Spinal cord (tissue), 10 donors: ENCODE measurements around the gene TM4SF1. TPM values are rescaled to one million over a fixed set of nuclear protein-coding genes. Genes with fewer than 3 reads are reported as not detected.
"Not testable (repeated sequence)": the region's sequence is repeated elsewhere in the genome, so short reads cannot be mapped to it uniquely, and the experiment has no call there.

Source experiments
- DNase-seq, 6 donors: peaks; one replicate each; pipeline versions ENCODE4 v3.0.0 to v3.0.0-alpha.2; 2013 to 2015; ENCODE audit warnings: low spot score in 6 of 6, low read depth in 4 of 6
- H3K27ac ChIP-seq: one replicate; pipeline ENCODE4 v1.5.1; 2013; ENCODE audit warnings: low read depth, low read length, control low read depth
- H3K27me3 ChIP-seq: one replicate; pipeline ENCODE4 v1.6.1; 2013; ENCODE audit warnings: low read length; ENCODE audit not compliant: control insufficient read depth, insufficient read depth
- H3K36me3 ChIP-seq: one replicate; pipeline ENCODE4 v1.6.1; 2013; ENCODE audit warnings: low read length; ENCODE audit not compliant: control insufficient read depth, insufficient read depth
- H3K4me1 ChIP-seq: one replicate; pipeline ENCODE4 v1.6.1; 2013; ENCODE audit warnings: low read length; ENCODE audit not compliant: control insufficient read depth, insufficient read depth
- H3K4me3 ChIP-seq: one replicate; pipeline ENCODE4 v1.5.1; 2013; ENCODE audit warnings: low read depth, low read length, control low read depth
- H3K9me3 ChIP-seq: one replicate; pipeline ENCODE4 v1.6.1; 2013; ENCODE audit warnings: low read length; ENCODE audit not compliant: control insufficient read depth, insufficient read depth
- WGBS: methylation state at CpG from one replicate; pipeline ENCODE4 v1.1.5; 2013; ENCODE audit warnings: missing lambda C conversion rate; ENCODE audit not compliant: insufficient coverage; 5-methylcytosine and 5-hydroxymethylcytosine counted together
- polyA plus RNA-seq, 2 donors: library from polyadenylated mRNA; unstranded; fragments of 120-200 nt; gene quantifications; one replicate each; pipeline ENCODE4 v1.2.1, GENCODE V29; 2013; ENCODE audit not compliant: insufficient read length in 2 of 2
- total RNA-seq, 2 donors: library from RNA; depleted of rRNA in 1 of 2; stranded (reverse); fragments of 120-200 nt in 1 of 2; fragments of >200 nt in 1 of 2; gene quantifications; one replicate each; pipeline versions ENCODE4 v1.2.3 to v1.2.4, GENCODE V29; 2013 to 2014
- donor health status: healthy.

Gene TM4SF1
- total and polyA plus RNA-seq, 4 donors: 18.5 to 110 (median 72.9) TPM

- Histone ChIP-seq H3K4me3 (no peak overlapping the region), H3K36me3 (no peaks in the 10 kb centered on the region), H3K4me1 (no peaks in the 10 kb centered on the region), H3K9me3 (no peaks in the 10 kb centered on the region), H3K27me3 (no peaks in the 10 kb centered on the region), H3K27ac (no peak overlapping the region)
- DNase-seq: no peak
- WGBS: no CpG with 5 or more reads among the region's 1 CpG
Observed at GRCh38 chr3:149386299-149386606, 8.8 kb upstream of the TM4SF1 start.

GRCh38 chr3:149385617-149386298 is 8.3 kb upstream of the TM4SF1 start:
- no peak overlapping the region for H3K27ac ChIP-seq
- no peaks in the 10 kb centered on the region for H3K36me3 ChIP-seq
- H3K4me1 ChIP-seq: no peaks in the 10 kb centered on the region
- H3K4me3 ChIP-seq: no peak overlapping the region
- H3K27me3 ChIP-seq: no peaks in the 10 kb centered on the region
- DNase-seq: no peak
- H3K9me3 ChIP-seq: no peaks in the 10 kb centered on the region
- WGBS: 87% methylated on average over 3 of the region's 7 CpGs

- Histone ChIP-seq H3K27ac (no peak overlapping the region), H3K9me3 (no peaks in the 10 kb centered on the region), H3K36me3 (no peaks in the 10 kb centered on the region), H3K27me3 (no peaks in the 10 kb centered on the region), H3K4me3 (no peak overlapping the region), H3K4me1 (no peaks in the 10 kb centered on the region)
- WGBS: 98% methylated on average over 6 of the region's 6 CpGs
- DNase-seq: no peak
Observed at GRCh38 chr3:149384911-149385321, 7.5 kb upstream of the TM4SF1 start.

- no peaks in the 10 kb centered on the region for H3K9me3 ChIP-seq
- H3K4me3 ChIP-seq: no peak overlapping the region
- no peak for DNase-seq
- H3K4me1 ChIP-seq: no peaks in the 10 kb centered on the region
- no peaks in the 10 kb centered on the region for H3K36me3 ChIP-seq
- H3K27me3 ChIP-seq: no peaks in the 10 kb centered on the region
- no peak overlapping the region for H3K27ac ChIP-seq
Observed at GRCh38 chr3:149384167-149384566, 6.7 kb upstream of the TM4SF1 start.

- H3K27ac ChIP-seq: no peak overlapping the region
- H3K27me3 ChIP-seq: no peaks in the 10 kb centered on the region
- no peaks in the 10 kb centered on the region for H3K36me3 ChIP-seq
- H3K4me1 ChIP-seq: peaks cover 3% of the 10 kb centered on the region
- H3K4me3 ChIP-seq: no peak overlapping the region
- no peak for DNase-seq
- no peaks in the 10 kb centered on the region for H3K9me3 ChIP-seq
Observed at GRCh38 chr3:149383703-149384102, 6.3 kb upstream of the TM4SF1 start.

GRCh38 chr3:149382518-149382917 is 5.1 kb upstream of the TM4SF1 start:
- 100% methylated on average over 2 of the region's 6 CpGs for WGBS
- Histone ChIP-seq H3K36me3 (no peaks in the 10 kb centered on the region), H3K4me3 (no peak overlapping the region), H3K9me3 (no peaks in the 10 kb centered on the region), H3K27ac (no peak overlapping the region), H3K27me3 (no peaks in the 10 kb centered on the region), H3K4me1 (peaks cover 13% of the 10 kb centered on the region)
- DNase-seq: no peak

- WGBS: 100% methylated on average over 1 of the region's 4 CpGs
- H3K9me3 ChIP-seq: no peaks in the 10 kb centered on the region
- H3K36me3 ChIP-seq: no peaks in the 10 kb centered on the region
- no peak for DNase-seq
- H3K27me3 ChIP-seq: no peaks in the 10 kb centered on the region
- no peak overlapping the region for H3K4me3 ChIP-seq
- peaks cover 17% of the 10 kb centered on the region for H3K4me1 ChIP-seq
- H3K27ac ChIP-seq: no peak overlapping the region
Observed at GRCh38 chr3:149382101-149382467, 4.6 kb upstream of the TM4SF1 start.

- 100% methylated on average over 1 of the region's 6 CpGs for WGBS
- DNase-seq: no peak
- H3K9me3 ChIP-seq: no peaks in the 10 kb centered on the region
- no peaks in the 10 kb centered on the region for H3K27me3 ChIP-seq
- H3K36me3 ChIP-seq: no peaks in the 10 kb centered on the region
- no peak overlapping the region for H3K27ac ChIP-seq
- H3K4me1 ChIP-seq: peaks cover 17% of the 10 kb centered on the region
- no peak overlapping the region for H3K4me3 ChIP-seq
Observed at GRCh38 chr3:149381173-149382100, 4.0 kb upstream of the TM4SF1 start.

- DNase-seq, H3K9me3 ChIP-seq, H3K36me3 ChIP-seq, H3K4me3 ChIP-seq, H3K27me3 ChIP-seq, H3K27ac ChIP-seq: not testable (repeated sequence)
- WGBS: no CpG with 5 or more reads among the region's 32 CpGs
- H3K4me1 ChIP-seq: peaks cover 17% of the 10 kb centered on the region
Observed at GRCh38 chr3:149380220-149380619, 2.8 kb upstream of the TM4SF1 start.
